GM21825 (cell line): Measurements from ENCODE around the gene CASS4.

ENCODE experiments used
- ATAC-seq: cut with Tn5 transposase; IDR thresholded peaks from one replicate; pipeline ENCODE4 v1.9.1; 2021; ENCODE audit warnings: mild to moderate bottlenecking, moderate library complexity; ENCODE audit not compliant: unreplicated experiment

Gene CASS4

GRCh38 chr20:56443654-56444540, 31.8 kb downstream of the CASS4 start:
- no peak for ATAC-seq

GRCh38 chr20:56445130-56445529, 33.1 kb downstream of the CASS4 start:
- ATAC-seq, result no peak

GRCh38 chr20:56445540-56445939, 33.5 kb downstream of the CASS4 start:
- no peak for ATAC-seq

- no peak for ATAC-seq
These were observed 35.2 kb downstream of the CASS4 start for GRCh38 chr20:56447227-56447626.

- ATAC-seq, result no peak
These were observed 37.4 kb downstream of the CASS4 start for GRCh38 chr20:56449459-56449858.

GRCh38 chr20:56451056-56451765, 39.2 kb downstream of the CASS4 start:
- ATAC-seq, result no peak

GRCh38 chr20:56453352-56453751, 41.3 kb downstream of the CASS4 start:
- peak; percentile 53 for ATAC-seq

- peak; percentile 81 for ATAC-seq
These were observed 42.7 kb downstream of the CASS4 start for GRCh38 chr20:56454754-56455153.

- ATAC-seq, result no peak
These were observed 46.3 kb downstream of the CASS4 start for GRCh38 chr20:56458206-56458821.

GRCh38 chr20:56460459-56460858, 48.4 kb downstream of the CASS4 start:
- no peak for ATAC-seq

- no peak for ATAC-seq
These were observed 49.5 kb downstream of the CASS4 start for GRCh38 chr20:56461576-56461975.

- ATAC-seq, result no peak
These were observed 51.4 kb downstream of the CASS4 start for GRCh38 chr20:56463428-56463827.

- no peak for ATAC-seq
These were observed 53.9 kb downstream of the CASS4 start for GRCh38 chr20:56465997-56466396.

GRCh38 chr20:56467968-56468315, 55.9 kb downstream of the CASS4 start:
- ATAC-seq, result no peak

- ATAC-seq, result peak; percentile 98
These were observed 56.4 kb downstream of the CASS4 start, which contains the start of gene RTF2 for GRCh38 chr20:56468316-56469076. Gene RTF2 (plus strand): TSS chr20:56468627. CDS start chr20:56468698, 71 bp downstream.

GRCh38 chr20:56469077-56469449, 57.0 kb downstream of the CASS4 start:
- ATAC-seq, result no peak

- ATAC-seq, result no peak
These were observed 71.9 kb downstream of the CASS4 start for GRCh38 chr20:56483970-56484369.

- ATAC-seq, result no peak
These were observed 75.2 kb downstream of the CASS4 start for GRCh38 chr20:56487216-56487615.

- no peak for ATAC-seq
These were observed 76.5 kb downstream of the CASS4 start for GRCh38 chr20:56488566-56488965.

- ATAC-seq, result no peak
These were observed 89.1 kb downstream of the CASS4 start for GRCh38 chr20:56501116-56501515.

- no peak for ATAC-seq
These were observed 91.9 kb downstream of the CASS4 start for GRCh38 chr20:56503916-56504315.
